HG03558 (cell line): ENCODE results near the gene BRICD5.
"Not testable (repeated sequence)": the region's sequence is repeated elsewhere in the genome, so short reads cannot be mapped to it uniquely, and the experiment has no call there.

Experiments used
- ATAC-seq: cut with Tn5 transposase; IDR thresholded peaks from one replicate; pipeline ENCODE4 v1.9.1; 2021; ENCODE audit warnings: moderate number of reproducible peaks; ENCODE audit not compliant: unreplicated experiment; ENCODE audit errors: extremely low read depth

The BRICD5 gene

GRCh38 chr16:2210386-2211365, at the start of gene BRICD5:
Gene BRICD5 (minus strand): TSS chr16:2210863. CDS start chr16:2210833, 30 bp downstream.
- ATAC-seq: no peak

- ATAC-seq: no peak
Measured at GRCh38 chr16:2260250-2260649, 49.6 kb upstream of the BRICD5 start.

GRCh38 chr16:2258530-2258929, 47.9 kb upstream of the BRICD5 start:
- ATAC-seq: not testable (repeated sequence)

GRCh38 chr16:2257726-2258125, 47.1 kb upstream of the BRICD5 start:
- ATAC-seq: no peak

- no peak for ATAC-seq
Measured at GRCh38 chr16:2256531-2257140, 46.0 kb upstream of the BRICD5 start.

GRCh38 chr16:2253293-2253692, 42.6 kb upstream of the BRICD5 start:
- no peak for ATAC-seq

GRCh38 chr16:2252806-2253148, 42.1 kb upstream of the BRICD5 start:
- no peak for ATAC-seq

- peak; percentile 71 for ATAC-seq
Measured at GRCh38 chr16:2251296-2252111, 40.8 kb upstream of the BRICD5 start, which contains the start of gene ECI1. Gene ECI1 (minus strand): TSS chr16:2251587. CDS start chr16:2251566, 21 bp downstream.

GRCh38 chr16:2250652-2251295, 40.1 kb upstream of the BRICD5 start:
- ATAC-seq: no peak

- no peak for ATAC-seq
Measured at GRCh38 chr16:2246301-2246885, 35.7 kb upstream of the BRICD5 start.

- ATAC-seq: no peak
Measured at GRCh38 chr16:2244926-2245795, 34.5 kb upstream of the BRICD5 start.

GRCh38 chr16:2244301-2244700, 33.6 kb upstream of the BRICD5 start:
- no peak for ATAC-seq

GRCh38 chr16:2243781-2244180, 33.1 kb upstream of the BRICD5 start:
- ATAC-seq: no peak

- no peak for ATAC-seq
Measured at GRCh38 chr16:2243031-2243528, 32.4 kb upstream of the BRICD5 start.

- no peak for ATAC-seq
Measured at GRCh38 chr16:2242598-2242997, 31.9 kb upstream of the BRICD5 start.

GRCh38 chr16:2240331-2240730, 29.7 kb upstream of the BRICD5 start:
- not testable (repeated sequence) for ATAC-seq

GRCh38 chr16:2238838-2239675, 28.4 kb upstream of the BRICD5 start:
- no peak for ATAC-seq
